GM18507 (cell line): ENCODE data around the gene MYO6.
A peak's percentile ranks its signal among the peaks of the same experiment; 100 is the strongest.
"Not testable (repeated sequence)": the region's sequence is repeated elsewhere in the genome, so short reads cannot be mapped to it uniquely, and the experiment has no call there.

ENCODE experiments used
- DNase-seq: peaks from one replicate; pipeline ENCODE4 v3.0.0; 2011; ENCODE audit warnings: low read depth; ENCODE audit not compliant: insufficient read length; ENCODE audit errors: extremely low spot score
- FAIRE-seq: peaks from 2 replicates; lab custom pipeline; 2011; peaks lifted over from hg19 to GRCh38; lab: Jason Lieb, UNC

MYO6 gene

DNA sequence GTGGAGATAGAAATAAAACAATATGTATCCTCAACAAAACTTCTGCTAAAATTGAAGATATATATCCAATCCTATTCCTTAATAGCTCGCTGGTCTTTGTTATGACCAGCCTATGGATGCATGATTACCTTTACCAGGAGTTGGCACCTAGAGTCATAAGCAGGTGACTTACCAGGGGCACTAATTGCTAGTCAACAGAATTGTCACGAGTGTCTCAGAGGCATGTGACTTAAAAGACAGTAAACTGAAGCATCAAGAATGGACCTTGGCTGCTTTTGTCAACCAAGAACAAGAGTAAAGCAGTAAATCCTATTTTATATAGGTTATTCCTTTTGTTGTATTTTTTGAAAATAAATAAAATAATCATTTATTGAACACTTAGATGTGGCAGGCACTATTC is 115.4 kb downstream of the MYO6 start:
- DNase-seq (no peak), FAIRE-seq (no peak)

DNA sequence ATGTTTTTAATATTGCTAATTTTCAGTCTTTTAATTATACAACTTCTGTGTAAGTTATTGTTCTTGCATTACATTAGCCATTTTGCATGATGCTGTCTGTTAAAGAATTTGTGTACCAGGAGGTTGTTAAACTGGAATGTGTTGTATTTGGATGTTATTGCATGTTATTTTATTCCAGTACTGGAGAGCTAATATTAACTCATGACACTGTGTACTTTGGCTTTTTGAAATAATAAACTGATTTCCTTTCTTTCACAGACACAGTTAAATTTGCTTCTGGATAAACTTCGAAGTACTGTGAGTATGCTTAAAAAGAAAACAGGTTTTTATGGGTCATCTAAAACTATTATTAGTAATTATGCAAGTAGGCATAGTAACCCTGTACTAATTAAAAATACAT is 121.3 kb downstream of the MYO6 start:
- FAIRE-seq, result peak; percentile 53
- no peak for DNase-seq

DNA sequence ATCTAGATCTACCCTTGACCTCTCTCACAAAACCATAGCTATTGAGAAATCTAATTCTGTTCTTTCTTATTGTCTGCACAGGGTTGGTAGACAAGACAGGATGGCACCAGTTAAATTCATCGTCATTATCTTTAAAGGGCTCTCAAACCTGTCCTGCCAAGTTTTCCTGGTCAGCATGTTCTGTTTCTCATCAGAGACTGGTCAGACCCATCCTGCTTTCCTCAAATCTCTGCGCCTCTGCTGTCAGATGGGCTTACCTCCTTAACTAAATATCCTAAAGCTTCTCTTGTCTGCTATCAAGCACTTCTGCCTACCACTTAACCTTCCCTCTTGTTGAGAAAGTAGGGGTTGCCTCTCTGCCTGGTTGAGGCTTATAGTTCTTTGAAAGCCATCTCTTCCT is 125.2 kb downstream of the MYO6 start:
- no peak for FAIRE-seq
- no peak for DNase-seq

DNA sequence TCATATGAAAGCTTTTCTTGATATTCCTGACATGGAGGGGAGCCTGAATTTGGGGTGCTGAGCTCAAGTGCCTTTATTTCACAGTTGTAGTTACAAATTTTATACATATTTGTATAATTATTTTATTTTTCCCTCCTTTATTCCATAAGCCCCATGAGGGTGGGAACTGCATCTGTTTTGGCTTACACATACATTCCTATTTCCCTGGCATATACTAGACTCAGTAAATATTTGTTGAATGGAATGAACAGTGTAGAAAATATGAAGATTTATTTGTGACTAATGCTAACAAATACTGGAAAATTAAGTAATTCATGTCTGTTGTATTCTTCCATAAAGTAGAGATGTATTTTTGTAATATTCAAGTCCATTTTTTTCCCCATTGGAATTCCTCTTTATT is 127.1 kb downstream of the MYO6 start:
- FAIRE-seq, result no peak
- DNase-seq, result no peak

DNA sequence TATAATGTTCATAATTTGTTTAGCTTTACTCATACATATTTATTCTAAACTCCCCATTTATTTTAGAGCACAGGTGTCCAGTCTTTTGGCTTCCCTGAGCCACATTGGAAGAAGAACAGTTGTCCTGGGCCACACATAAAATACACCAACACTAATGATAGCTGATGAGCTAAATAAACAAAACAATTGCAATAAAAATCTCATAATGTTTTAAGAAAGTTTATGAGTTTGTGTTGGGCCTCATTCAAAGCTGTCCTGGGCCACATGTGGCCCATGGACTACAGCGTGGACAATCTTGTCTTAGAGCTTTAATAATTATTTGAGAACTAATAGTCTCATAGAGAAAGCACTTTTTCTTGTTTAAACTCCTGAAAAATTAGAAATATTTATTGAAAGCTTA is 131.3 kb downstream of the MYO6 start:
- DNase-seq (no peak), FAIRE-seq (no peak)

DNA sequence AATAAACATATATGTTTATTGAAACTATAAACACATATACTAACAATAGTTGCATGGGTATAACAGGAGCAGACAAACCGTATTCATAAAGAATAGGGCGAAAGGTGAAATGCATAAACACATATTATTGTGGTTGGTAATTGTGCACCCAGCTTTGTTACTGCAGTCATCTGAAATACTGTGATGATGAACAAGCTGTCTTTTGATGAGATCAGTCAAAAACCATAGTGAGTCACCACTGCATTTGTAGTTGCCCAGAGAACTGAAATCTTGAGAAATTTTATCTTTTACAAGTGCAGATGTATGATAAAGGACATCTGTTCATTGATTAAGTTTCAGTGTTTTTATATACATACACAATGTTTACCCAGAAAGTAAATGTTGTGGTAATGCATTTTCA is 133.7 kb downstream of the MYO6 start:
- DNase-seq (no peak), FAIRE-seq (no peak)

DNA sequence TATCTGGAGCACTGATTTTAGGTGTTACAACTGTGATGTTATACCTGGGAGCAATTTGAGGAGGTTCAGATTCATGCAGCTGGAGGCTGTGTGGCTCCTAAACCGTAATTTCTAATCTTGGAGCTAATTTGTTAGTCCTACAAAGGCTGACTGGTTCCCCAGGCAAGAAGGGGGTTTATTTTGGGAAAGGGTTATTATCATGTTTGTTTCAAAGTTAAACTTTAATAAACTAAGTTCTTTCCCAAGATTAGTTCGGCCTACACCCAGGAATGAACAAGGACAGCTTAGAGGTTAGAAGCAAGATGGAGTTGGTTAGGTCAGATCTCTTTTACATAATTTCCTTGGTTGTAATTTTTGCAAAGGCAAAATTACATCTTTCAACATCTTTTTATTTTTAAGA is 135.8 kb downstream of the MYO6 start:
- no peak for FAIRE-seq
- no peak for DNase-seq

DNA sequence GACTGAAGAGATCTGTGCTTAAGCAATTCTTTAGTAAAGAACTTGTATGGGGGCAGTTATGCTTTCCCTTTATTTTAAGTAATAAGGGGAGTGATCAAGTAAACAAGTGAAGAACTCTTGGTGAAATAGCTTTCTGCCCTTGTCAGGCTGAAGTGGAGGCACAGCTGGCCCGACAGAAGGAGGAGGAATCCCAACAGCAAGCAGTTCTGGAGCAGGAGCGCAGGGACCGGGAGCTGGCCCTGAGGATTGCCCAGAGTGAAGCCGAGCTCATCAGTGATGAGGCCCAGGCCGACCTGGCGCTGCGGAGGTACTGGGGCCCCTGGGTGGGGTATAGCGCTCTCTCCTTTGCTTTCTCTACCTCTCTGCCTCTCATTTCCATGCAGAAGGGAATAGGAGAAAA is 143.3 kb downstream of the MYO6 start:
- FAIRE-seq, result no peak

DNA sequence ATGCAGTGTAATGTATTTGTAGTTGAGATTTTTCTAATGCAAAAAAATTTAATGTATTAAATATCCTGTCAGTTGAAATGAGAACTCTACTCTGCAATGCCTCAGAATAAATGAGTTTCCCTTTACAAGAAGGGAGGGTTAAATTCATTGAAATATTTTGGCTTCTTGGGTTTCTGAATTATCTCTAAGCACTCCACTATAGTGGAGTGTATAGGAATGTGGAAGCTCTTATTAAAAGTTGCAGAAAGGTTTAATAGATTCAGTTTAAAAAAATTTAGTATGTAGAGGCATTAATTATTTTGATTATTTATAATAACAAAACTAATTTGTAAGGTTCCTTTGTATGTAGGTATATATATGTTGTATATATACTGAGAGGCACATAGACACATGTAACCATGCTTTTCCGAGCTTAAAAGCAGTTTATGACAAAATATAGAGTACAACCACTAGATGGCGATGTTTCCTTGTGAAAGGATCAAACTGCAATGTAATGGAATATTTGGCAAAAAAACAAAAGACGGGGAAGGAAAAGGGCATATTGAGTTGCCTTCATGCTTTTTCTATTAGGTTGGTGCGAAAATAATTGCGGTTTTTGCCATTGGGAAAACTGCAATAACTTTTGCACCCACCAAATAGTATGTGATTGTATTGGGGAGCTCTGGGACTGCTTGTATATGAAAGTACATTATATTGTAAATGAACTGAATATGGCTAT is 144.2 kb downstream of the MYO6 start:
- peak; percentile 67 for FAIRE-seq
- DNase-seq, result no peak

More for the DNA sequence above, 143.3 kb downstream of the MYO6 start:
- no peak for DNase-seq

DNA sequence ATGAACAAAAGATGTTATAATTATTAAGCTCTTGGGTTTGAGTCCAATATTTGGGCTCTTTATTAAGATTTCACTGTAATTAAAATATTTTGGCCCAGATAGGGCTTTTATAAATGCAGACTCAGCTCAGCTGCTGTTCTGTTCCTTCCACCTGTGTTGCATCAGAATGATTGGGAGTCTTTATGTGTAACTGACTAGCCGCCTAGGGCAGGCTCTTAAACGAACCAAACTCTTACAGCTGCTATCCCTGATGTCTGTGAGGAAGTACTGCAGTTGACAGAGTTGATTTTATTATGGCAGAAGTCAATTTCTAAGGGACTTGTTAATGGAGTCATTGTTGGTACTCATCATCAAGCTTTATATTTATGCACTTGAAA is 144.7 kb downstream of the MYO6 start:
- DNase-seq, result no peak
- FAIRE-seq, result no peak

DNA sequence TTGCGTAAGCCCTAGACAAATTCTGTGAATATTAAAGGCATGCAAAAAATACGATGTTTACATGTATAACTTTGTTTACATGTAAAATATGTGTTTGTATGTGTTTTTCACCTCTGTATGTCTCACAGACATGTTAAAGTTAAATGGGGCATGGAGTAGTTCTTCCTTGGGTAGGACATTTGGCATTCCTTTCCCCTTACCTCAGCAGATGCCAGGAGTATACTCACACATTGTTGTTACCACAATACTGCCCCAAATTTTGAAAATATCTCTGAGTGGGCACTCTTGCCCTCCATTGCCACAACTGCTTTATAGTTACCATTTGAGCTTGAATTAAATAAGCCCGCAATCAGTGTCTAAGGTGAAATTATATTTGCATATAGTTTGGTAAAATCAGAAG is 147.5 kb downstream of the MYO6 start:
- no peak for FAIRE-seq

DNA sequence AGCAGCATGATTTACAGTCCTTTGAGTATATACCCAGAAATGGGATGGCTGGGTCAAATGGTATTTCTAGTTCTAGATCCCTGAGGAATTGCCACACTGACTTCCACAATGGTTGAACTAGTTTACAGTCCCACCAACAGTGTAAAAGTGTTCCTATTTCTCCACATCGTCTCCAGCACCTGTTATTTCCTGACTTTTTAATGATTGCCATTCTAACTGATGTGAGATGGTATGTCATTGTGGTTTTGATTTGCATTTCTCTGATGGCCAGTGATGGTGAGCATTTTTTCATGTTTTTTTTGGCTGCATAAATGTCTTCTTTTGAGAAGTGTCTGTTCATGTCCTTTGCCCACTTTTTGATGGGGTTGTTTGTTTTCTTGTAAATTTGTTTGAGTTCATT is 151.2 kb downstream of the MYO6 start:
- DNase-seq, FAIRE-seq: not testable (repeated sequence)

More for the DNA sequence above, 147.5 kb downstream of the MYO6 start:
- no peak for DNase-seq

DNA sequence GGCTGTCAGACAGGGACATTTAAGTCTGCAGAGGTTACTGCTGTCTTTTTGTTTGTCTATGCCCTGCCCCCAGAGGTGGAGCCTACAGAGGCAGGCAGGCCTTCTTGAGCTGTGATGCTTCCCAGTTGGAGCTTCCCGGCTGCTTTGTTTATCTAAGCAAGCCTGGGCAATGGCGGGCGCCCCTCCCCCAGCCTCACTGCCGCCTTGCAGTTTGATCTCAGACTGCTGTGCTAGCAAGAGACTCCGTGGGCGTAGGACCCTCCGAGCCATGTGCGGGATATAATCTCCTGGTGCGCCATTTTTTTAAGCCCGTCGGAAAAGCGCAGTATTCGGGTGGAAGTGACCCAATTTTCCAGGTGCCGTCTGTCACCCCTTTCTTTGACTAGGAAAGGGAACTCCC is 156.1 kb downstream of the MYO6 start:
- DNase-seq, FAIRE-seq: not testable (repeated sequence)

DNA sequence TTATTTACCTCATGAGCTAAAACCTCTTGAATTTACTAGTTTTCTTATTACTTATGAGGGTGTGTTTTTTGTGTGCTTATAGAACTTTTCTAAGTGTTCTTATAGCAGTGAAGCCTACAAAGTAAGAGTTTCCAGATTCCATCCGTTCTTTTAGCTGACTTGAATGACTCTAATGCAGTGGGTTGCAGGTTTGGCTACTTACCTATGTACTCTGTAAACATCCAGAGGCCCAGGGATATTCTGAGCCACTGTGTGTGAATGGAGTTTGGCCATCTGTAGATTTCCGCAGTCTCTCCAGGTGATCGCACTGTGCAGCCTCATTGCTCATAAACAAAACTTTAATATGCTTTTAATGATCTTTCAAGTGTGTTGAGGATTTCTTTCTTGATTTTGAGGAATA is 157.8 kb downstream of the MYO6 start:
- no peak for DNase-seq
- FAIRE-seq, result no peak

DNA sequence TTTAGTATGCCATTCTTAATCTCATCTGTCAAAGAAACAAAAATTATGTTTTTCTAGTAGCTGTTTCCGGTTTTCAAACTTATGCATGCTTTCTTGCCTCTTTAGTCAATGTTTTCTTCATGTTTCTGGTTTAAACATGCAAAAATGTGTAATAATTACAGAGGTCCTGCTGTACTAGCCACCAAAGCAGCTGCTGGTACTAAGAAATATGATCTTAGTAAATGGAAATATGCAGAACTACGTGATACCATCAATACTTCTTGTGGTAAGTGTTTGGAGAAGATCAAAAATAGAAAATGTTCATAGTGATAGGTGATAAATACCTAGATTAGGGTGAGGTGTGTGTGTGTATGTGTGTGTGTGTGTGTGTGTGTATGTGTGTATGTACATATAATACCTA is 158.4 kb downstream of the MYO6 start:
- FAIRE-seq (no peak), DNase-seq (no peak)

DNA sequence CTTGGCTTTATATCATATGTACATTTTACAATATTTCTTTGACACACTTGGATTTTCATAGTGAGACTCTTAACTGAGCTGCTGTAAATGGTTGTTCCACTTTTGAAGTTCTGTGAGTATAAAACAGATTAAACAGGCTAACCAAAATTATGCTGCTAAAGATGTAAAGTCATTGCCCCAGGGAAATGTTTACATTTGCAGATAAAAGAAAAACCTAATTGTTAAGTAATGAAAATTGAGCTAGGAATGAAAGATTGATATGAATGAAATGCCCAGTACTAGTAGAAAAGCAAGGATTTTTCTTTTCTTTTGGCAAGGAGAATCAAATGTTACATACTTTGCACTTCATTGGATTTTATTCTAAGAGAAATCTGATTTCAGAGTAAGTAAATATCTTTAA is 164.0 kb downstream of the MYO6 start:
- FAIRE-seq (no peak), DNase-seq (no peak)

DNA sequence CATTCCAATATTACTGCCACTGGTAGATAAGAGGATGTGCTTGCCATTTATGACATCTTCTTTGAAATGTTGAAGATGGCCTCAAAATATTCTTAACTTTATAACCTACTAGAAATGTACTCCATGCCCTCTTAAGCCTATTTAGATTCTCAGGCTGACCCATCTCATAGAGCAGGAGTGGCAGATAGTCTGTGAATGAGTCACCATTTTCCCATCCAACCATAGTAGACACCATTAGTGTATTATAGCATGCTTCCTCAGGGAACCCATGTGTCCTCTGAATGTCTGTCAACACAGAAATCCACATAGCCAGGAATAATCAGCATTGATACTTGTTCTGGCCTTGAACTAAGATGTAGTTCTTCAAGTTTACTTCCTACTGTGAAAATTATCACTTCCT is 173.2 kb downstream of the MYO6 start:
- FAIRE-seq (no peak), DNase-seq (no peak)

DNA sequence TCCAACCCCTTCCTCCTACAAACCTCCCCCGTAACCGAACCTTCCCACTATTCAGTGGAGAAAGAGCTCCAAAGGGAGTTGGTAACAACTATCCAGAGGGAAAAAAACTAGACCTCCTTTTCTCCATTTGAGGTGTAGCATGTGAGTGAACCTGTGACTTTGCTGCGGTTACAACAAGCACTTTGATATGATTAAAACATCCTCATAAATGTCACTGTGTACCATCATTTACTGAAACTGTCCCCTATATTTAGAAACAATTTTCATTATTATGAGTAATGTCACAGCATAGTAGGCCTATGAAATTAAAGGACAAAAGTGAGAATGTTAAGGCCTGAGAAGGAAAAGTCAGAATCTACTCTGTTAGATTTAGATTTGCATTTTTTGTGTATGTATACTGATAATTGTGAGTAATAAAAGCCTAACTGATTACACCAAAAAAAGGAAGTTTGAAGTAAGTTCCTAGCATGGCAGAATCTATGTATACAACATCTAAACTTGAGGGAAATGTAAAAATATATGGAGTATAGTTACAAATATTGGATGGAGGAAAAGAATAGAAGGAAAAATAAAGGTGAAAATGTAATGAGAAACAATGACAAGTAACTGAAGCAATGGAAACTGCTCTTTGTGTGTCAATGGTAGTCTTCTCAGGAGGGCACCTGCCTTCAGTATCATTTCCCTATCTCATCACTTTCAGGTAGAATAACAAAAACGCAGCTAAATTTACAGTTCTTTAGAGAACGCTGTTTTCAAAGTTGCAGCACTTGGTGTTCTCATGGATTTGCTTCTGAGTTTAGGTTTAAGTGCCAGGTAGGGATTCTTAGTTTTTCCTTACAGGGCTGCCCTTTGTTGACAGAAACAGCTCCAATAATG is 177.5 kb downstream of the MYO6 start:
- no peak for FAIRE-seq
- no peak for DNase-seq

DNA sequence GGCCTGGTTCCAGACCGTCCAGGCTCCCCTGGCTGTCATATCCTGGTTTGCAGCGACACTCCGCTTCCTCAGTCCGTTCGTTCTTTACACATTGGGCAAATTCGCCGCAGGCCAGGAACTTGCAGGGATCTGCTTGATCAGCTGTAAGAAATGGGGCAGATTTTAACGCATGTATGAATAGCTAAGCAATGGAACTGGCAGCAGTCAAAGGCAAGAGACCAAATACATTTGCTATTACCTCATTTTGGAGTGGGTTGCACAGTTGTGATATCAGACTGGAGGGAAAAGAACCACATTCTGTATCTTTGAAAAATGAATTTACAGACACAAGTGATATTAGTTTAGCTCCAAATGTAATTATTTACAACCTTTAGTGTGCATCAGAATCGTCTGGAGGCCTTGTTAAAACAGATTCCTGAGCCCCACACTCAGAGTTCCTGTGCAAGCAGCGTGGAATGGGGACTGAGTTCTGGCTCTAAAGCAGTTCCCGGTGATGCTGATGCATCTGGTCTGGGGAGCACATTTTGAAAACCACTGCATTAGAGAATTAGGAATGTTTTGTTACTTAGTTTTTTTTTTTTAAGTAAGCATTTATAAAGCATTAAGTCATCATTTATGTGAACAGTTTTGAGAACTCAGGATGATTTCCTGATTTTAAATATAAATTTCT is 182.1 kb downstream of the MYO6 start:
- FAIRE-seq (no peak), DNase-seq (no peak)

DNA sequence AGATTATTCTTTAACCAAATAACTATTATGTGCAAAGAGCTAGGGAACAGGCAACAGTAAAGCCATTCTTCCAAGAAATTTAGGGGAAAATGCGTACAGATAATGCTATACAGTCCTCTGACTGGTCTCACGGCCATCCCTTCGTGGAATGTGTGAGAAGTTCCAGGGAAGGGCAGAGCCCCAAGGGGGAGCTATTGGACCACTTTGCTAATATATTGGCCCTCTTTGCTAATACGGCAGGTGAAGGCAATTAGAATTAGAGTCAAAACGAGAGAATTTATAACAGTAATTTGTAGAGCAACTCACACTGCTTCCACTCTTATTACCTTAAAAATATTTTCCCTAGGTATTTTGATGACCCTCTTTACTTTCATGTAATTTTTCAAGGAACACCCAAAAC is 183.0 kb downstream of the MYO6 start:
- no peak for DNase-seq
- FAIRE-seq, result no peak
